Endothelial cell of umbilical vein (primary cell): ENCODE data around the gene FAM3C. TPM values are rescaled to one million over a fixed set of nuclear protein-coding genes. Genes with fewer than 3 reads are reported as not detected.

Experiments
- BruUV-seq: library from RNA; stranded (reverse); fragments of 400-500 nt; replicated peaks from 2 replicates; lab custom pipeline; 2021; lab: Mats Ljungman, UMichigan
- CTCF ChIA-PET: fragments of 300-600, 350-600 bp; sonication (Branson Sonifier 250); formaldehyde crosslinking; loops from one replicate; lab custom pipeline; 2021; ENCODE audit warnings: antibody characterized with exemption, inconsistent platforms; lab: Charles Lee
- POLR2A ChIA-PET: fragments of 300-600, 350-600 bp; sonication (Branson Sonifier 250); formaldehyde crosslinking; loops from one replicate; lab custom pipeline; 2021; ENCODE audit warnings: antibody characterized with exemption, inconsistent platforms; lab: Charles Lee
- DNase-seq: peaks from one replicate; pipeline ENCODE4 v3.0.0-alpha.2; 2011; ENCODE audit warnings: low read depth, low spot score
- FAIRE-seq: peaks from 2 replicates; lab custom pipeline; 2011; peaks lifted over from hg19 to GRCh38; lab: Jason Lieb, UNC
- H2AFZ ChIP-seq: 2 replicates; pipeline ENCODE4 v1.6.0; 2012; ENCODE audit warnings: low read depth, low read length, control low read depth, inconsistent platforms
- H3K27ac ChIP-seq: 2 replicates; pipeline ENCODE4 v1.5.1; 2011; ENCODE audit warnings: low read depth, mild to moderate bottlenecking, control low read depth, low read length, moderate library complexity; ENCODE audit not compliant: insufficient read depth
- H3K27me3 ChIP-seq, 2 experiments: 2 replicates each; pipeline versions ENCODE4 v1.6.0 to v1.6.1; 2011; ENCODE audit warnings: low read length in 2 of 2, mixed read lengths in 1 of 2; ENCODE audit not compliant: control insufficient read depth in 2 of 2, insufficient read depth in 2 of 2
- H3K36me3 ChIP-seq, 2 experiments: 2 replicates in 1 of 2; 3 replicates in 1 of 2; pipeline ENCODE4 v1.5.1; 2011; ENCODE audit warnings: low read length in 2 of 2, mild to moderate bottlenecking in 1 of 2, moderate library complexity in 1 of 2; ENCODE audit not compliant: control insufficient read depth in 2 of 2, insufficient read depth in 2 of 2; ENCODE audit errors: extremely low read depth in 1 of 2
- H3K4me1 ChIP-seq: 3 replicates; pipeline ENCODE4 v1.5.1; 2011; ENCODE audit warnings: mild to moderate bottlenecking, low read length; ENCODE audit not compliant: control insufficient read depth, insufficient read depth; ENCODE audit errors: extremely low read depth
- H3K4me2 ChIP-seq: 2 replicates; pipeline ENCODE4 v1.6.1; 2011; ENCODE audit warnings: low read length, control low read depth, mixed read lengths; ENCODE audit not compliant: insufficient read depth
- H3K4me3 ChIP-seq, 3 experiments: fragments of 200-600 bp in 1 of 3; sonication (generic), shearing (Covaris generic) in 1 of 3; replicated peaks in 1 of 3; 2 replicates each; pipeline ENCODE4 v1.5.1; 2011 to 2016; ENCODE audit warnings: control low read depth in 3 of 3, low read length in 3 of 3, mild to moderate bottlenecking in 2 of 3, inconsistent platforms in 1 of 3, low read depth in 1 of 3, moderate library complexity in 1 of 3; ENCODE audit not compliant: insufficient read depth in 1 of 3
- H3K79me2 ChIP-seq: 2 replicates; pipeline ENCODE4 v1.6.0; 2012; ENCODE audit warnings: low read length, inconsistent platforms; ENCODE audit not compliant: control insufficient read depth, insufficient read depth
- H3K9ac ChIP-seq: replicated peaks from 2 replicates; pipeline ENCODE3; 2011; ENCODE audit warnings: low read length, control low read depth; ENCODE audit not compliant: insufficient read depth; ENCODE audit errors: extremely low read depth
- H3K9me1 ChIP-seq: replicated peaks from 3 replicates; pipeline ENCODE4 v1.6.0; 2011; ENCODE audit warnings: mild to moderate bottlenecking, low read length; ENCODE audit not compliant: control insufficient read depth, insufficient read depth; ENCODE audit errors: extremely low read depth
- H3K9me3 ChIP-seq: replicated peaks from 2 replicates; pipeline ENCODE4 v1.5.1; 2012; ENCODE audit warnings: low read length, inconsistent platforms; ENCODE audit not compliant: control insufficient read depth, insufficient read depth
- H4K20me1 ChIP-seq: replicated peaks from 2 replicates; pipeline ENCODE3; 2011; ENCODE audit warnings: mild to moderate bottlenecking, low read length; ENCODE audit not compliant: control insufficient read depth, insufficient read depth; ENCODE audit errors: extremely low read depth
- EZH2 ChIP-seq: IDR thresholded peaks from 2 replicates; pipeline ENCODE4 v1.6.1; 2012; ENCODE audit warnings: borderline replicate concordance, low read depth, mild to moderate bottlenecking, moderate library complexity, low read length, inconsistent platforms; ENCODE audit not compliant: severe bottlenecking
- GATA2 ChIP-seq: IDR thresholded peaks from 2 replicates; pipeline ENCODE4 v1.7.0; 2011; ENCODE audit warnings: low read depth, mild to moderate bottlenecking, moderate library complexity, mixed read lengths, low read length; ENCODE audit not compliant: insufficient read length, insufficient read depth
- JUN ChIP-seq: IDR thresholded peaks from 2 replicates; pipeline ENCODE4 v1.6.1; 2011; ENCODE audit warnings: borderline replicate concordance, low read depth; ENCODE audit not compliant: insufficient read length, insufficient read depth
- MYC ChIP-seq: IDR thresholded peaks from one replicate; pipeline ENCODE4 v1.6.1; 2011; ENCODE audit warnings: mild to moderate bottlenecking, low read depth, low read length
- POLR2A ChIP-seq: IDR thresholded peaks from 2 replicates; pipeline ENCODE4 v1.6.1; 2012; ENCODE audit warnings: low read depth, mild to moderate bottlenecking, control low read depth, low read length
- POLR2AphosphoS5 ChIP-seq: IDR thresholded peaks from 2 replicates; pipeline ENCODE4 v1.6.1; 2012; ENCODE audit warnings: low read depth, mild to moderate bottlenecking, control low read depth, low read length, moderate library complexity; ENCODE audit not compliant: insufficient read depth
- dilution Hi-C: fragments of 300-500 bp; cut with MboI; formaldehyde crosslinking; loops from one replicate; pipeline ENCODE4 v1.15.0; 2019; ENCODE audit warnings: low sequenced_read_pairs; ENCODE audit not compliant: extremely low pct_ligation_motif_present
- intact Hi-C: fragments of 100-400 bp; cut with micrococcal nuclease; formaldehyde crosslinking; loops from one replicate; pipeline ENCODE4 v1.10.0; 2022
- polyA plus RNA-seq, 4 experiments: library from polyadenylated mRNA; depleted of rRNA in 3 of 4; stranded (reverse) in 3 of 4; unstranded in 1 of 4; fragments of >200 nt; gene quantifications; 2 replicates each; pipeline versions ENCODE4 v1.2.1 to v1.2.3, GENCODE V29; 2011 to 2012; ENCODE audit warnings: missing spikeins in 1 of 4
- total RNA-seq: library from RNA; stranded (reverse); gene quantifications from 2 replicates; pipeline ENCODE4 v1.2.3, GENCODE V29; 2021
- TF ChIP-seq, protein P1 (sequence below): IDR thresholded peaks from 2 replicates; pipeline ENCODE4 v1.6.1; 2011; ENCODE audit not compliant: insufficient read depth, insufficient read length

Gene FAM3C
- total and polyA plus RNA-seq, 2 donors (not counting 3 experiments of a cell fraction or from before 2014, with no cell fraction given) = 20.2 to 50.0 TPM

DNA sequence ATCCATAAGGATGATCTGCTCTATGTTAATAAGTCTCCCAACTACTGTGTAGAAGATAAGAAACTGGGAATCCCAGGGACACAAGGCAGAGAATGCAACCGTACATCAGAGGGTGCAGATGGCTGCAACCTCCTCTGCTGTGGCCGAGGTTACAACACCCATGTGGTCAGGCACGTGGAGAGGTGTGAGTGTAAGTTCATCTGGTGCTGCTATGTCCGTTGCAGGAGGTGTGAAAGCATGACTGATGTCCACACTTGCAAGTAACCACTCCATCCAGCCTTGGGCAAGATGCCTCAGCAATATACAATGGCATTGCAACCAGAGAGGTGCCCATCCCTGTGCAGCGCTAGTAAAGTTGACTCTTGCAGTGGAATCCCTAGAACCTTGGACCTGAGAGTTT is 57.0 kb downstream of the FAM3C start:
- Histone ChIP-seq H3K79me2 (no peaks in the 10 kb centered on the region), H4K20me1 (no peaks in the 10 kb centered on the region), H3K9me3 (no peaks in the 10 kb centered on the region), H3K9ac (no peak overlapping the region), H3K4me3 (no peak overlapping the region), H3K4me2 (no peak overlapping the region), H3K27me3 (peaks cover 9 to 19% of the 10 kb centered on the region in 2 experiments), H3K27ac (no peak overlapping the region), H2AFZ (no peak overlapping the region), H3K36me3 (no peaks in the 10 kb centered on the region), H3K9me1 (no peaks in the 10 kb centered on the region), H3K4me1 (peaks cover 6% of the 10 kb centered on the region)
- ChIA-PET CTCF (no interaction called here), POLR2A (no interaction called here)
- DNase-seq (no peak), FAIRE-seq (no peak)
- intact Hi-C loops = no loop called here
- BruUV-seq = no TSS peak
- TF ChIP-seq, protein P1, sequence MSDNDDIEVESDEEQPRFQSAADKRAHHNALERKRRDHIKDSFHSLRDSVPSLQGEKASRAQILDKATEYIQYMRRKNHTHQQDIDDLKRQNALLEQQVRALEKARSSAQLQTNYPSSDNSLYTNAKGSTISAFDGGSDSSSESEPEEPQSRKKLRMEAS = no peak
- TF ChIP-seq GATA2 (no peak), POLR2A (no peak), MYC (no peak), JUN (no peak)
- dilution Hi-C loops = no loop called here

DNA sequence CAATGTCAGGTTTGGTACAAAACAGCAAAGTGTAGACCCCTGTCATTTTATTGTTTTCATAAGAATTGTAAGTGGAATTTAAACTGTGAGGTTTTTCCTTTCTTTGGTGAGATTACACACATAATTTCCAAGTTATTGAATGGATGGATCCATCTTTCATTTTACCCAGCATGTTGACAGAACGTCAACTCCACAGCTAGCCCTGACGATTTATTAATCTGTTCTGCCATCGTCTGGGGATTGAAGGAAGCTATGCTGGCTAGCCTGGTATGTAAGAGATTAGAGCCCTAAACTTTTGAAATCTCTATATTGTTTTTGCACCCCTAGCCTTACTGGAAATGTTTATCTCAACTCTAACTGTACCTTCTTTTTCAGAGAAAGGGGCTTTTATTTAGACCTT is 58.7 kb downstream of the FAM3C start:
- BruUV-seq = no TSS peak
- no peaks in the 10 kb centered on the region for H3K36me3 ChIP-seq
- H3K9me3 ChIP-seq = no peaks in the 10 kb centered on the region
- DNase-seq = no peak
- no peaks in the 10 kb centered on the region for H4K20me1 ChIP-seq
- dilution Hi-C loops (no loop called here), intact Hi-C loops (no loop called here)
- no peak overlapping the region for H3K4me3 ChIP-seq
- peaks cover 9 to 26% of the 10 kb centered on the region in 2 experiments for H3K27me3 ChIP-seq
- TF ChIP-seq JUN = no peak
- no peak for TF ChIP-seq GATA2
- TF ChIP-seq POLR2AphosphoS5 = no peak
- TF ChIP-seq EZH2 = no peak
- H3K9ac ChIP-seq = no peak overlapping the region
- no peak overlapping the region for H3K4me2 ChIP-seq
- FAIRE-seq = no peak
- POLR2A ChIA-PET = no interaction called here
- peaks cover under 1% of the 10 kb centered on the region for H3K4me1 ChIP-seq
- no peak overlapping the region for H2AFZ ChIP-seq
- CTCF ChIA-PET = interaction anchor here (1.1 kb wide), 2 partner anchors 178 to 657 kb away, joined by 3 to 4 read pairs; no protein-coding TSS in a partner anchor
- no peaks in the 10 kb centered on the region for H3K9me1 ChIP-seq
- no peak overlapping the region for H3K27ac ChIP-seq
- H3K79me2 ChIP-seq = no peaks in the 10 kb centered on the region
